B cell (primary cell): Measurements from ENCODE around the gene TMF1. TPM values are rescaled to one million over a fixed set of nuclear protein-coding genes. Genes with fewer than 3 reads are reported as not detected.

Experiments
- ATAC-seq: fragments of 200-7000 bp; cut with Tn5 transposase; one replicate; pipeline ENCODE4 v1.10.0; 2021; ENCODE audit warnings: low read depth, mild to moderate bottlenecking, moderate number of reproducible peaks, moderate library complexity
- CTCF ChIA-PET: fragments of 350-600 bp; sonication (Branson Sonifier 250); formaldehyde crosslinking; loops from one replicate; lab custom pipeline; 2021; ENCODE audit warnings: antibody characterized with exemption, inconsistent platforms; lab: Charles Lee
- POLR2A ChIA-PET: fragments of 350-600 bp; sonication (Branson Sonifier 250); formaldehyde crosslinking; loops from one replicate; lab custom pipeline; 2021; ENCODE audit warnings: antibody characterized with exemption; lab: Charles Lee
- DNase-seq: peaks from one replicate; pipeline ENCODE4 v3.0.0; 2013
- H2AFZ ChIP-seq: 2 replicates; pipeline ENCODE4 v1.6.1; 2012; ENCODE audit warnings: mild to moderate bottlenecking, low read depth, low read length; ENCODE audit not compliant: insufficient read depth, poor library complexity, severe bottlenecking
- H3K27ac ChIP-seq, 2 donors: 1 replicate in 1 of 2; 2 replicates in 1 of 2; pipeline ENCODE4 v1.5.1; 2012 to 2013; ENCODE audit warnings: low read length in 2 of 2, mild to moderate bottlenecking in 2 of 2, moderate library complexity in 1 of 2
- H3K27me3 ChIP-seq, 4 experiments: fragments of 200-600 bp in 1 of 4; sonication (generic) in 1 of 4; replicated peaks in 1 of 4; 1 replicate in 2 of 4; 2 replicates in 2 of 4; pipeline versions ENCODE4 v1.6.1 to v1.7.0; 2013 to 2016; ENCODE audit warnings: low read length in 3 of 4, mild to moderate bottlenecking in 2 of 4, mixed read lengths in 1 of 4, moderate library complexity in 1 of 4; ENCODE audit not compliant: insufficient read depth in 4 of 4, control insufficient read depth in 3 of 4; ENCODE audit errors: control extremely low read depth in 1 of 4
- H3K36me3 ChIP-seq, 2 experiments: replicated peaks in 1 of 2; 1 replicate in 1 of 2; 2 replicates in 1 of 2; pipeline versions ENCODE4 v1.6.1 to v1.7.1; 2013; ENCODE audit warnings: low read length in 1 of 2; ENCODE audit not compliant: insufficient read depth in 2 of 2, control insufficient read depth in 1 of 2; ENCODE audit errors: control extremely low read depth in 1 of 2, extremely low read depth in 1 of 2
- H3K4me1 ChIP-seq, 2 donors: fragments of 200-600 bp in 1 of 2; sonication (generic) in 1 of 2; 1 replicate in 1 of 2; 2 replicates in 1 of 2; pipeline versions ENCODE4 v1.5.1 to v1.6.1; 2013 to 2017; ENCODE audit warnings: low read length in 2 of 2; ENCODE audit not compliant: control insufficient read depth in 2 of 2, insufficient read depth in 2 of 2
- H3K4me2 ChIP-seq: replicated peaks from 2 replicates; pipeline ENCODE3; 2012; ENCODE audit warnings: mild to moderate bottlenecking, low read depth, low read length; ENCODE audit not compliant: poor library complexity, severe bottlenecking
- H3K4me3 ChIP-seq, 5 experiments: fragments of 200-600 bp in 1 of 5; sonication (generic) in 1 of 5; 1 replicate in 3 of 5; 2 replicates in 2 of 5; pipeline versions ENCODE4 v1.5.1 to v1.7.0; 2011 to 2016; ENCODE audit warnings: low read length in 4 of 5, mild to moderate bottlenecking in 4 of 5, low read depth in 2 of 5, control low read depth in 1 of 5, moderate library complexity in 1 of 5; ENCODE audit not compliant: insufficient read depth in 1 of 5; ENCODE audit errors: control extremely low read depth in 1 of 5, extremely low read depth in 1 of 5
- H3K79me2 ChIP-seq: fragments of 200-600 bp; sonication (generic); one replicate; pipeline ENCODE4 v1.6.0; 2016; ENCODE audit warnings: low read length; ENCODE audit not compliant: control insufficient read depth, insufficient read depth
- H3K9ac ChIP-seq: fragments of 200-600 bp; sonication (generic); 2 replicates; pipeline ENCODE4 v1.6.1; 2017; ENCODE audit warnings: mild to moderate bottlenecking, low read length, moderate library complexity
- H3K9me3 ChIP-seq, 3 donors: one replicate each; pipeline versions ENCODE4 v1.6.1 to v1.7.1; 2013; ENCODE audit warnings: low read length in 2 of 3; ENCODE audit not compliant: control insufficient read depth in 2 of 3, insufficient read depth in 1 of 3; ENCODE audit errors: control extremely low read depth in 1 of 3
- H4K20me1 ChIP-seq: 2 replicates; pipeline ENCODE4 v1.6.0; 2012; ENCODE audit warnings: mild to moderate bottlenecking, low read length; ENCODE audit not compliant: insufficient read depth, control insufficient read depth, poor library complexity, severe bottlenecking
- H3K27ac Mint-ChIP-seq: one replicate; pipeline ENCODE4 v1.8.0; 2021; ENCODE audit warnings: mixed read lengths
- H3K27me3 Mint-ChIP-seq: one replicate; pipeline ENCODE4 v1.8.0; 2021; ENCODE audit warnings: mixed read lengths
- H3K4me1 Mint-ChIP-seq: one replicate; pipeline ENCODE4 v1.8.0; 2021; ENCODE audit warnings: mixed read lengths
- H3K4me3 Mint-ChIP-seq: one replicate; pipeline ENCODE4 v1.8.0; 2021; ENCODE audit warnings: mixed read lengths
- H3K9me3 Mint-ChIP-seq: one replicate; pipeline ENCODE4 v1.8.0; 2022; ENCODE audit warnings: mixed read lengths; ENCODE audit not compliant: insufficient read depth
- EZH2 ChIP-seq: IDR thresholded peaks from 2 replicates; pipeline ENCODE4 v1.6.1; 2012; ENCODE audit warnings: borderline replicate concordance, low read depth, mild to moderate bottlenecking, moderate library complexity, low read length; ENCODE audit not compliant: insufficient read depth, poor library complexity, severe bottlenecking
- WGBS: methylation state at CpG from one replicate; pipeline ENCODE4 v1.1.5; 2013; ENCODE audit warnings: missing lambda C conversion rate; ENCODE audit not compliant: insufficient coverage; 5-methylcytosine and 5-hydroxymethylcytosine counted together
- intact Hi-C: fragments of 100-400 bp; cut with micrococcal nuclease; formaldehyde crosslinking; loops from one replicate; pipeline ENCODE4 v1.10.0; 2022
- polyA plus RNA-seq: library from polyadenylated mRNA; depleted of rRNA; stranded (reverse); fragments of >200 nt; gene quantifications from 2 replicates; pipeline ENCODE4 v1.2.3, GENCODE V29; 2012
- total RNA-seq, 2 donors: library from RNA; stranded (reverse); fragments of 120-200 nt in 1 of 2; gene quantifications; 1 replicate in 1 of 2; 2 replicates in 1 of 2; pipeline versions ENCODE4 v1.2.3 to v1.2.4, GENCODE V29; 2013 to 2022
- TF ChIP-seq, protein P1 (sequence below): fragments of 200-600 bp; IDR thresholded peaks from one replicate; pipeline ENCODE4 v1.8.0; 2022; ENCODE audit warnings: antibody characterized with exemption, mild to moderate bottlenecking

Gene TMF1
- total and polyA plus RNA-seq, 2 donors (not counting 1 experiment from before 2014, with no cell fraction given), result 6.8 to 65.1 TPM

DNA sequence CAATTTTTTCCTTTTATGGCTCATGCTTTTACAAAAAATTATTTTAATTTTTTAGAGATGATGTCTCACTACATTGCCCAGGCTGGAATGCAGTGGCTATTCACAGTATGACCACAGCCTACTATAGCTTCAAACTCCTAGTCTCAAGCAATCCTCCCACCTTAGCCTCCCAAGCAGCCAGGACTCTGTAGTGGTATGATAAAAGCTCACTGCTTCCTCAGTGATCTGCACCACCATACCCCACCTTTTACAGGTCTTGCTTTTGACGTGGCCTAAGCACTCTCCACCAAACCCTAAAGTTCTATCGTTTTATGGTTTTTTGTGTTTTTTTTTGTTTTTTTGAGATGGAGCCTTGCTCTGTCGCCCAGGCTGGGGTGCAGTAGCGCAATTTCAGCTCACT is 14.0 kb upstream of the TMF1 start:
- TF ChIP-seq, protein P1, sequence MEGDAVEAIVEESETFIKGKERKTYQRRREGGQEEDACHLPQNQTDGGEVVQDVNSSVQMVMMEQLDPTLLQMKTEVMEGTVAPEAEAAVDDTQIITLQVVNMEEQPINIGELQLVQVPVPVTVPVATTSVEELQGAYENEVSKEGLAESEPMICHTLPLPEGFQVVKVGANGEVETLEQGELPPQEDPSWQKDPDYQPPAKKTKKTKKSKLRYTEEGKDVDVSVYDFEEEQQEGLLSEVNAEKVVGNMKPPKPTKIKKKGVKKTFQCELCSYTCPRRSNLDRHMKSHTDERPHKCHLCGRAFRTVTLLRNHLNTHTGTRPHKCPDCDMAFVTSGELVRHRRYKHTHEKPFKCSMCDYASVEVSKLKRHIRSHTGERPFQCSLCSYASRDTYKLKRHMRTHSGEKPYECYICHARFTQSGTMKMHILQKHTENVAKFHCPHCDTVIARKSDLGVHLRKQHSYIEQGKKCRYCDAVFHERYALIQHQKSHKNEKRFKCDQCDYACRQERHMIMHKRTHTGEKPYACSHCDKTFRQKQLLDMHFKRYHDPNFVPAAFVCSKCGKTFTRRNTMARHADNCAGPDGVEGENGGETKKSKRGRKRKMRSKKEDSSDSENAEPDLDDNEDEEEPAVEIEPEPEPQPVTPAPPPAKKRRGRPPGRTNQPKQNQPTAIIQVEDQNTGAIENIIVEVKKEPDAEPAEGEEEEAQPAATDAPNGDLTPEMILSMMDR, result no peak
- no peak for TF ChIP-seq EZH2
- H3K4me3 ChIP-seq, result no peak overlapping the region
- peaks cover 19 to 48% of the 10 kb centered on the region in 2 experiments for H3K36me3 ChIP-seq
- no peaks in the 10 kb centered on the region for H3K27me3 ChIP-seq
- intact Hi-C loops, result no loop called here
- peaks cover 6% of the 10 kb centered on the region for H3K4me1 Mint-ChIP-seq
- POLR2A ChIA-PET, result interaction anchor here (0.7 kb wide), 1 partner anchor 898 kb away, joined by 3 read pairs; no protein-coding TSS in a partner anchor
- no peak overlapping the region for H3K9ac ChIP-seq
- no peaks in the 10 kb centered on the region for H4K20me1 ChIP-seq
- CTCF ChIA-PET, result no interaction called here
- no peaks in the 10 kb centered on the region for H3K27me3 Mint-ChIP-seq
- no peak overlapping the region for H3K27ac ChIP-seq
- no peaks in the 10 kb centered on the region for H3K4me1 ChIP-seq
- peaks cover 26% of the 10 kb centered on the region for H3K79me2 ChIP-seq
- ATAC-seq (no peak), DNase-seq (no peak)
- no peaks in the 10 kb centered on the region for H3K9me3 Mint-ChIP-seq
- no peak overlapping the region for H3K27ac Mint-ChIP-seq
- no peak overlapping the region for H3K4me3 Mint-ChIP-seq
- H3K9me3 ChIP-seq, result no peaks in the 10 kb centered on the region
- WGBS, result 67% methylated on average over 1 of the region's 4 CpGs
- H3K4me2 ChIP-seq, result no peak overlapping the region
- H2AFZ ChIP-seq, result no peak overlapping the region

DNA sequence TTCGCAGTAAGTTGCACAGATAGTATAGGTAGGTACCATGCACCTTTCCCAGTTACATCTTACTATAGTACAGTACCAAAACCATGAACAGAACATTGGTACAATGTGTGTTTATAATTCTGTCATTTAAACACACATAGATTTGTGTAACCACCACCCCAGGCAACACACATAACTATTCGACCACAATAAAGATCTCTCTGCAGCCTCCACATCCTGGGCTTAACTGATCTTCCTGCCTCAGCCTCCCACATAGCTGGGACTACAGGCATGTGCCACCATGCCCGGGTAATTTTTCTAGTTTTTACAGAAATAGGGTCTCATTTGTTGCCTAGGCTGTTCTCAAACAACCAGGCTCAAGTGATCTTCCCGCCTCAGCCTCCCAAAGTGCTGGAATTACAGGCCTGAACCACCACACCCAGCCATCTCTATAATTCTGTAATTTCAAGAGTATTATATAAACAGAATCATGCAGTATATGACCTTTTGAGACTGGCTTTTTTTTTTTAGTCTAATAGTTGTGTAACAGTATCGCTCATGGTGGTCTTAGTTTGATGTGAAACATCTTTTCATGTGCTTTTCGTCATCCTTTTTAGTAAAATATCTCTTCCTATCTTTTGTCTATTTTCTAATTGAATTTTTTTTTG is 13.3 kb upstream of the TMF1 start:
- H3K9ac ChIP-seq, result no peak overlapping the region
- intact Hi-C loops, result no loop called here
- no peaks in the 10 kb centered on the region for H3K27me3 ChIP-seq
- ATAC-seq (no peak), DNase-seq (no peak)
- no peaks in the 10 kb centered on the region for H4K20me1 ChIP-seq
- no peak for TF ChIP-seq EZH2
- TF ChIP-seq, protein P1, result no peak
- no peak overlapping the region for H3K4me2 ChIP-seq
- H3K27ac Mint-ChIP-seq, result no peak overlapping the region
- no peaks in the 10 kb centered on the region for H3K9me3 Mint-ChIP-seq
- ChIA-PET POLR2A (interaction anchor here (0.7 kb wide), 2 partner anchors 27 to 899 kb away, joined by 3 to 6 read pairs; no protein-coding TSS in a partner anchor), CTCF (interaction anchor here (0.7 to 1.0 kb wide), 2 partner anchors 26 to 61 kb away, joined by 3 to 5 read pairs; no protein-coding TSS in a partner anchor)
- H2AFZ ChIP-seq, result no peak overlapping the region
- H3K27me3 Mint-ChIP-seq, result no peaks in the 10 kb centered on the region
- no peak overlapping the region for H3K4me3 Mint-ChIP-seq
- peaks cover 6% of the 10 kb centered on the region for H3K4me1 Mint-ChIP-seq
- H3K9me3 ChIP-seq, result no peaks in the 10 kb centered on the region
- no peaks in the 10 kb centered on the region for H3K4me1 ChIP-seq
- H3K79me2 ChIP-seq, result peaks cover 19% of the 10 kb centered on the region
- 100% methylated on average over 2 of the region's 6 CpGs for WGBS
- no peak overlapping the region for H3K27ac ChIP-seq
- peaks cover 17 to 48% of the 10 kb centered on the region in 2 experiments for H3K36me3 ChIP-seq
- H3K4me3 ChIP-seq, result no peak overlapping the region
